Measurements from ENCODE around the gene NLGN1. TPM values are rescaled to one million over a fixed set of nuclear protein-coding genes. Genes with fewer than 3 reads are reported as not detected.

Gene NLGN1
- polyA plus RNA-seq, 2 of the 4 experiments (the other 2 are of a cell fraction): not detected

DNA sequence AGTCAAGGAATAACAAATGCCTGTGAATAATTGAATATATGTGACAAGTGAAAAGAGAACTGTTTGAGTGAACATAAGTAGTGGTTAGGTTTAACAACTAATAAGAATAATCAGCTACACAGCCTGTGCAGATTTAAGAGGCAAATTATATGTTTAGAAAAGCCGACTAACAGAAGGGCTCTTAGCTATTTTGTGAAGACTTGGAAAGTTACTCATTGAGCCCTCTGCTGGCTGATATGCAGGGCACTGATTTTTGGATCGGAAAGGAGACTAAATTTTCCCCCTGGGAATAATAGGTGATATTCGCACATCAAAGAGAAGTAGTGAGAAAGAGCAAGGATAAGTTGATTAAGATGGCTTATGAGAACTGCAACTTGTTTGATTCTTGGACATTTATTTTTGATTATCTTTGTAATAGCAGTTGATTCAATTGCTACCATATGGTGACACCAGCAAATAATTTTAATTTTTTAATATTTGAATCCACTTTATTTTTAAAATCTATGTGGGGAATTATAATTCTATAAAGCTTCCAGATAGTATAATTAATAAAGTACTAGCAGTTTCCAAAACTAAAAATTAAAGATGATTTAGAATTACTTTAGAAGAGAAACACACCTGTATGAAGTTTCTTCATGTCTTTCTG lies 156.2 kb downstream of the NLGN1 start:
- no peaks in the 10 kb centered on the region for H3K9me3 ChIP-seq
- no peaks in the 10 kb centered on the region for H3K4me1 ChIP-seq
- H3K4me2 ChIP-seq: no peak overlapping the region
- no peak for FAIRE-seq
- CTCF ChIA-PET: no interaction called here
- no peak overlapping the region for H3K4me3 ChIP-seq
- H3K27ac ChIP-seq: no peak overlapping the region
- ATAC-seq: peak in 1 of 2 experiments; percentile 34; a peak in 1 of 6 replicates
- WGBS (ENCODE audit: missing lambda C conversion rate): 0% methylated on average over 3 of the region's 3 CpGs
- POLR2A ChIA-PET: no interaction called here
- DNase-seq (ENCODE audit: low read depth in 1 of 2, low spot score in 1 of 2): peak; percentile 2 to 15
- TF ChIP-seq CTCF (IDR thresholded peaks at IDR 0.05) (peak; percentile 29; the same call in 2 of the 3 replicates), E2F6 (IDR thresholded peaks at IDR 0.05; ENCODE audit: borderline replicate concordance, low read depth) (no peak), RAD21 (conservative IDR thresholded peaks at IDR 0.05 in 1 of 2, IDR thresholded peaks at IDR 0.05 in 1 of 2) (peak; percentile 19 to 28; a peak in 2 of 5 replicates)

GRCh38 chr3:173556546-173556945 lies 159.0 kb downstream of the NLGN1 start:
- Histone ChIP-seq H3K27ac (no peak overlapping the region), H3K4me2 (no peak overlapping the region), H3K4me3 (no peak overlapping the region), H3K4me1 (no peaks in the 10 kb centered on the region), H3K9me3 (no peaks in the 10 kb centered on the region)
- DNase-seq (ENCODE audit: low read depth in 1 of 2, low spot score in 1 of 2) (no peak), FAIRE-seq (no peak), ATAC-seq (no peak)
- POLR2A ChIA-PET: no interaction called here
- TF ChIP-seq, protein P1, sequence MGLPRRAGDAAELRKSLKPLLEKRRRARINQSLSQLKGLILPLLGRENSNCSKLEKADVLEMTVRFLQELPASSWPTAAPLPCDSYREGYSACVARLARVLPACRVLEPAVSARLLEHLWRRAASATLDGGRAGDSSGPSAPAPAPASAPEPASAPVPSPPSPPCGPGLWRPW (IDR thresholded peaks at IDR 0.05): no peak
- no peak for TF ChIP-seq BHLHE40 (IDR thresholded peaks at IDR 0.05; ENCODE audit: low read depth, low read length)
- TF ChIP-seq NFE2L2 (conservative IDR thresholded peaks at IDR 0.05; ENCODE audit: low read length): no peak
- TF ChIP-seq MAZ (IDR thresholded peaks at IDR 0.05; ENCODE audit: borderline replicate concordance, low read depth, low read length): no peak
- CTCF ChIA-PET: no interaction called here
- 4% methylated on average over 2 of the region's 2 CpGs for WGBS (ENCODE audit: missing lambda C conversion rate)

DNA sequence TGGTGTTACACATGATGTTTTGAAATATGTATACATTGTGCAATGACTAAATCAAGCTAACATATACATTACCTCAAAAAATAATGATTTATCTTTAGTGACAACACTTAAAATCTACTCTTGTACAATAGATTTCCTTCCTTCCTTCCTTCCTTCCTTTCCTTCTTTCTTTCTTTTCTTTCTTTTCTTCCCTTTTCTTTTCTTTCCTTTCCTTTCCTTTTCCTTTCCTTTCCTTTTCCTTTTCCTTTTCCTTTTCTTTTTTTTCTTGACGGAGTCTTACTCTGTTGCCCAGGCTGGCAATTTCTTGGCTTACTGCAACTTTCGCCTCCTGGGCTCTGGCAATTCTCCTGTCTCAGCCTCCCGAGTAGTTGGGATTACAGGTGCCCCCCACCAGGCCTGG lies 170.5 kb downstream of the NLGN1 start:
- no peak overlapping the region for H3K4me2 ChIP-seq
- ATAC-seq: no peak
- no peaks in the 10 kb centered on the region for H3K9me3 ChIP-seq
- FAIRE-seq: no peak
- H3K27ac ChIP-seq: no peak overlapping the region
- ChIA-PET CTCF (no interaction called here), POLR2A (no interaction called here)
- H3K4me3 ChIP-seq: no peak overlapping the region
- TF ChIP-seq CTCF (IDR thresholded peaks at IDR 0.05) (no peak), POLR2AphosphoS2 (conservative IDR thresholded peaks at IDR 0.05; ENCODE audit: low read length) (no peak), JUN (IDR thresholded peaks at IDR 0.05) (no peak), POLR2A (IDR thresholded peaks at IDR 0.05; ENCODE audit: low read length) (no peak), RCOR1 (IDR thresholded peaks at IDR 0.05; ENCODE audit: low read depth, low read length) (no peak), CHD2 (IDR thresholded peaks at IDR 0.05; ENCODE audit: low read length, partially characterized antibody) (no peak), HDAC2 (IDR thresholded peaks at IDR 0.05) (no peak), RNF2 (IDR thresholded peaks at IDR 0.05; ENCODE audit: borderline replicate concordance, low read depth) (no peak), CBX2 (IDR thresholded peaks at IDR 0.05; ENCODE audit: borderline replicate concordance, low read depth) (no peak)
- TF ChIP-seq, protein P2, sequence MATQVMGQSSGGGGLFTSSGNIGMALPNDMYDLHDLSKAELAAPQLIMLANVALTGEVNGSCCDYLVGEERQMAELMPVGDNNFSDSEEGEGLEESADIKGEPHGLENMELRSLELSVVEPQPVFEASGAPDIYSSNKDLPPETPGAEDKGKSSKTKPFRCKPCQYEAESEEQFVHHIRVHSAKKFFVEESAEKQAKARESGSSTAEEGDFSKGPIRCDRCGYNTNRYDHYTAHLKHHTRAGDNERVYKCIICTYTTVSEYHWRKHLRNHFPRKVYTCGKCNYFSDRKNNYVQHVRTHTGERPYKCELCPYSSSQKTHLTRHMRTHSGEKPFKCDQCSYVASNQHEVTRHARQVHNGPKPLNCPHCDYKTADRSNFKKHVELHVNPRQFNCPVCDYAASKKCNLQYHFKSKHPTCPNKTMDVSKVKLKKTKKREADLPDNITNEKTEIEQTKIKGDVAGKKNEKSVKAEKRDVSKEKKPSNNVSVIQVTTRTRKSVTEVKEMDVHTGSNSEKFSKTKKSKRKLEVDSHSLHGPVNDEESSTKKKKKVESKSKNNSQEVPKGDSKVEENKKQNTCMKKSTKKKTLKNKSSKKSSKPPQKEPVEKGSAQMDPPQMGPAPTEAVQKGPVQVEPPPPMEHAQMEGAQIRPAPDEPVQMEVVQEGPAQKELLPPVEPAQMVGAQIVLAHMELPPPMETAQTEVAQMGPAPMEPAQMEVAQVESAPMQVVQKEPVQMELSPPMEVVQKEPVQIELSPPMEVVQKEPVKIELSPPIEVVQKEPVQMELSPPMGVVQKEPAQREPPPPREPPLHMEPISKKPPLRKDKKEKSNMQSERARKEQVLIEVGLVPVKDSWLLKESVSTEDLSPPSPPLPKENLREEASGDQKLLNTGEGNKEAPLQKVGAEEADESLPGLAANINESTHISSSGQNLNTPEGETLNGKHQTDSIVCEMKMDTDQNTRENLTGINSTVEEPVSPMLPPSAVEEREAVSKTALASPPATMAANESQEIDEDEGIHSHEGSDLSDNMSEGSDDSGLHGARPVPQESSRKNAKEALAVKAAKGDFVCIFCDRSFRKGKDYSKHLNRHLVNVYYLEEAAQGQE (IDR thresholded peaks at IDR 0.05): no peak
- no peaks in the 10 kb centered on the region for H3K4me1 ChIP-seq
- DNase-seq (ENCODE audit: low read depth in 1 of 2, low spot score in 1 of 2): no peak
- 58% methylated on average over 3 of the region's 3 CpGs for WGBS (ENCODE audit: missing lambda C conversion rate)
